Measurements from ENCODE around the gene USP17L24. TPM values are rescaled to one million over a fixed set of nuclear protein-coding genes. Genes with fewer than 3 reads are reported as not detected.
"Not testable (repeated sequence)": the region's sequence is repeated elsewhere in the genome, so short reads cannot be mapped to it uniquely, and the experiment has no call there.

The USP17L24 gene
- total RNA-seq, 1 experiment from 2014 or later, result not detected

DNA sequence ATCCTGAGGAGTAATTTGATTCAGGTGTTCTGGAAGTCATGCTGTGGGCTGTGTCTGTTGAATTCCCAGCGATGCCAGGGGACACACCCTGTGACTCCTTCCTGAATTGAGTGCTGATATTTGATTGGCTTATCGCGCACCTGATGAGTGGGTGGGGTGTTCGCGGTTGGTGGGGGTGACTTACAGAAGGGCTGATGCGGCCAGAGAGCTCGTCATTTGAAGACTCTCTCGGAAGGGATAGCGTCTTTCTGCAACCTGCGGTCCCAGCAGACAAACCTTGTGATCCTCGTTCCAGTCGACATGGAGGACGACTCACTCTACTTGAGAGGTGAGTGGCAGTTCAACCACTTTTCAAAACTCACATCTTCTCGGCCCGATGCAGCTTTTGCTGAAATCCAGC is 23.6 kb downstream of the USP17L24 start, which contains the start of gene USP17L28:
Gene USP17L28 (plus strand): TSS at position 301 of the 400 bp plus-strand sequence. CDS start 0 bp downstream, at position 301.
- not testable (repeated sequence) for H2BK5ac ChIP-seq (ENCODE audit: insufficient read length, low read length); H2AK5ac ChIP-seq (ENCODE audit: insufficient read length, low read length); H3K27ac ChIP-seq (ENCODE audit: insufficient read length, low read depth, low read length); H4K8ac ChIP-seq (replicated peaks; ENCODE audit: insufficient read length, low read depth, low read length); H3K23me2 ChIP-seq (ENCODE audit: insufficient read length, low read depth, low read length, poor library complexity, severe bottlenecking); H3K18ac ChIP-seq (ENCODE audit: insufficient read length, low read depth, low read length); H3K4me2 ChIP-seq (ENCODE audit: insufficient read depth, insufficient read length, low read length); H3K4me1 ChIP-seq (ENCODE audit: insufficient read depth, low read length); H3K36me3 Mint-ChIP-seq (ENCODE audit: insufficient read depth in 1 of 3, low read depth in 3 of 3); H2BK12ac ChIP-seq (ENCODE audit: insufficient read length, low read depth, low read length); DNase-seq; H2AFZ ChIP-seq (ENCODE audit: low read length); H3K56ac ChIP-seq (ENCODE audit: insufficient read length, low read depth, low read length); H4K20me1 ChIP-seq (ENCODE audit: control insufficient read depth, insufficient read depth, insufficient read length); H3K9ac ChIP-seq (ENCODE audit: extremely low read depth, insufficient read length, low read length); H3T11ph ChIP-seq (ENCODE audit: low read length); H3K9me3 Mint-ChIP-seq; H2BK120ac ChIP-seq (ENCODE audit: low read depth, low read length, poor library complexity, severe bottlenecking); H4K91ac ChIP-seq (ENCODE audit: insufficient read length, low read depth, low read length); H3K79me1 ChIP-seq (ENCODE audit: insufficient read depth, low read depth, low read length, poor library complexity, severe bottlenecking); H2BK15ac ChIP-seq (ENCODE audit: low read depth, low read length); H3K4me1 Mint-ChIP-seq; H3K14ac ChIP-seq (ENCODE audit: insufficient read depth, low read length); H3K9me3 ChIP-seq (ENCODE audit: control insufficient read depth, low read depth, low read length); H4K5ac ChIP-seq (ENCODE audit: insufficient read length, low read depth, low read length); H2BK20ac ChIP-seq (ENCODE audit: low read depth, low read length, poor library complexity, severe bottlenecking); H3K27ac Mint-ChIP-seq; H3K27me3 Mint-ChIP-seq (ENCODE audit: low read depth); H3K27me3 ChIP-seq (ENCODE audit: insufficient read depth, low read length); H3K79me2 ChIP-seq (ENCODE audit: insufficient read depth, low read length); H3K4me3 Mint-ChIP-seq; H3K4ac ChIP-seq (ENCODE audit: low read depth, low read length); H3K23ac ChIP-seq (ENCODE audit: insufficient read length, low read depth, low read length)
- WGBS (ENCODE audit: extremely low coverage, insufficient read length, low lambda C conversion rate), result no CpG with 5 or more reads among the region's 15 CpGs

DNA sequence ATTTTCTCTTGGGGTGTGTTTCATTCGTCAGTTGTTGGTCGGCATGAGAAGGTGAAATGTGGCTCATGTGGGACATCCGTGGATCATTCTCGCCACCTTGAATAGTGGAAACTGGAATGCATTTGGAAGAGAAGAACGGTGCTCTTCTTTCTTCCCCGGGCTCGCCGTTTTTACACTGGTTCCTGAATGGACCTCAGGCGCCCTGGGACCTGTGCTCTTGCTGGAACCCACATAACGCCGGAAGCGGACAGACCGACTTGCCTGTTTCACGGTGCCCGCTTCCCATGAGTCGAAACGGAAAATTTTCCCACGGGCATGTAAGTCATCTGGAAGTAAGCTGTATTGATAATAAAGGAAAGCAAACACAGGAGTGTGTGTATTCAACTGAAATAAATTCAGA is 25.9 kb downstream of the USP17L24 start:
- H3K4me1 ChIP-seq (ENCODE audit: insufficient read depth, low read length); H3K36me3 Mint-ChIP-seq (ENCODE audit: insufficient read depth in 1 of 3, low read depth in 3 of 3); H3K9me3 ChIP-seq (ENCODE audit: control insufficient read depth, low read depth, low read length); H3K27ac Mint-ChIP-seq; H3K9ac ChIP-seq (ENCODE audit: extremely low read depth, insufficient read length, low read length); H3K27me3 ChIP-seq (ENCODE audit: insufficient read depth, low read length); H4K5ac ChIP-seq (ENCODE audit: insufficient read length, low read depth, low read length); H3K18ac ChIP-seq (ENCODE audit: insufficient read length, low read depth, low read length); H4K8ac ChIP-seq (replicated peaks; ENCODE audit: insufficient read length, low read depth, low read length); H3K79me2 ChIP-seq (ENCODE audit: insufficient read depth, low read length); H2BK120ac ChIP-seq (ENCODE audit: low read depth, low read length, poor library complexity, severe bottlenecking); H3K56ac ChIP-seq (ENCODE audit: insufficient read length, low read depth, low read length); H3K27me3 Mint-ChIP-seq (ENCODE audit: low read depth); H3T11ph ChIP-seq (ENCODE audit: low read length); H3K23ac ChIP-seq (ENCODE audit: insufficient read length, low read depth, low read length); H4K20me1 ChIP-seq (ENCODE audit: control insufficient read depth, insufficient read depth, insufficient read length); H2AFZ ChIP-seq (ENCODE audit: low read length); H2BK5ac ChIP-seq (ENCODE audit: insufficient read length, low read length); H2BK15ac ChIP-seq (ENCODE audit: low read depth, low read length); H3K4me1 Mint-ChIP-seq; H3K27ac ChIP-seq (ENCODE audit: insufficient read length, low read depth, low read length); H3K79me1 ChIP-seq (ENCODE audit: insufficient read depth, low read depth, low read length, poor library complexity, severe bottlenecking); H3K14ac ChIP-seq (ENCODE audit: insufficient read depth, low read length); H3K23me2 ChIP-seq (ENCODE audit: insufficient read length, low read depth, low read length, poor library complexity, severe bottlenecking); H3K4ac ChIP-seq (ENCODE audit: low read depth, low read length); H3K4me3 Mint-ChIP-seq; H2AK5ac ChIP-seq (ENCODE audit: insufficient read length, low read length); H2BK12ac ChIP-seq (ENCODE audit: insufficient read length, low read depth, low read length); H4K91ac ChIP-seq (ENCODE audit: insufficient read length, low read depth, low read length); DNase-seq; H3K9me3 Mint-ChIP-seq; H3K4me2 ChIP-seq (ENCODE audit: insufficient read depth, insufficient read length, low read length); H2BK20ac ChIP-seq (ENCODE audit: low read depth, low read length, poor library complexity, severe bottlenecking): not testable (repeated sequence)
- WGBS (ENCODE audit: extremely low coverage, insufficient read length, low lambda C conversion rate), result no CpG with 5 or more reads among the region's 18 CpGs

All from H9 (cell line).